Mesodermal cell (in vitro differentiated cells): Measurements from ENCODE around the gene AMTN.
"Not testable (repeated sequence)": the region's sequence is repeated elsewhere in the genome, so short reads cannot be mapped to it uniquely, and the experiment has no call there.

Experiments used
- H3K27ac ChIP-seq: 2 replicates; pipeline ENCODE4 v1.7.0; 2013; ENCODE audit warnings: mild to moderate bottlenecking, low read depth, low read length, moderate library complexity; ENCODE audit not compliant: severe bottlenecking
- H3K36me3 ChIP-seq: 2 replicates; pipeline ENCODE4 v1.7.1; 2013; ENCODE audit warnings: mild to moderate bottlenecking, low read length, moderate library complexity; ENCODE audit not compliant: control insufficient read depth, insufficient read depth
- H3K4me1 ChIP-seq: one replicate; pipeline ENCODE4 v1.7.1; 2013; ENCODE audit warnings: mild to moderate bottlenecking, low read length; ENCODE audit not compliant: insufficient read depth, control insufficient read depth, poor library complexity, severe bottlenecking
- H3K4me3 ChIP-seq: 2 replicates; pipeline ENCODE4 v1.7.0; 2013; ENCODE audit warnings: low read length, control low read depth, mild to moderate bottlenecking; ENCODE audit not compliant: insufficient read depth, poor library complexity, severe bottlenecking; ENCODE audit errors: extremely low read depth
- H3K9me3 ChIP-seq: 2 replicates; pipeline ENCODE4 v1.7.1; 2013; ENCODE audit warnings: mild to moderate bottlenecking, low read length, moderate library complexity; ENCODE audit not compliant: control insufficient read depth
- WGBS, 2 experiments: methylation state at CpG; one replicate each; pipeline ENCODE4 v1.1.5; 2013; ENCODE audit warnings: missing lambda C conversion rate in 2 of 2; ENCODE audit not compliant: insufficient coverage in 2 of 2; 5-methylcytosine and 5-hydroxymethylcytosine counted together

Gene AMTN

DNA sequence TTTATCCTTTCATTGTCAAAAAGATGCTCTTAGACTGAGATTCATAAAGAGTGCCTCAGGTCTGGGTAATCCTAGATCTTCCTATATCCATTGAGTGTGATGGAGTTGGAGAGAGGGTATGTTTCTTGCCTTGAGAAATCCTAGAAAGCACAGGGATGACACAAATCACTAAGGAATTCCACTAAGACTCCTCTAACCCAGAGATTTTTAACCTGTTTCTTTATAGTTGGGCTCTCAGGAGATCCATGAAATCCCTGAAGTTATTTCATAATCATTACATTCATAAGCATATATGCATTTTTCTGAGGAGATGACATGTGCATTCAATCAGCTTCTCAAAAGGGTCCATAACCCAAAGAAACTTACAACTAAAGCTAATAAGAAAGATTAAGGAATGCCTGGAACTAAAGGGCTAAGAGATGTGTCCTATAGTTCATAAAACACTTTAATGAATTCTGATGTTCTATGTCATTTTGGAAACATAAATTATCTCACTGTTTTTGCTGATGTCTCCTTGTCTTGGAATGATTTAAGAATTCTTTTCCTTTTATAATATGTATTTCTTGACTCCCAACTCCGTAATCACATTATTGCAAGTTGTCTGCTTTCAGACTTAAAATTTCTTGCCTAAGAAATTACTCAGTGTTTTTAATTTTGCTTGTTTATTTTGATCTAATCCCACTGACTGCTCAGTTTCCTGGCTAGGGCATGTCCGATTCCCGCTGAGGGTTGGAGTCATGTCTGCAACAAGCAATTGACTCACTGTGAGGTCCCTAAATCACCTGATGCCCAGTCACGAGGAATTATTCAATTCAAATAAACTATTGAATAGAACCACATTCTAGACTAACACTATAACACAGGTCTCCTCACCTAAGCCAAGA, 2.8 kb upstream of the AMTN start:
- no peaks in the 10 kb centered on the region for H3K36me3 ChIP-seq
- 69 to 80% methylated on average over 1 to 3 of the region's 4 CpGs for WGBS, 2 experiments
- no peak overlapping the region for H3K27ac ChIP-seq
- H3K4me1 ChIP-seq = no peaks in the 10 kb centered on the region
- no peaks in the 10 kb centered on the region for H3K9me3 ChIP-seq
- H3K4me3 ChIP-seq = no peak overlapping the region

DNA sequence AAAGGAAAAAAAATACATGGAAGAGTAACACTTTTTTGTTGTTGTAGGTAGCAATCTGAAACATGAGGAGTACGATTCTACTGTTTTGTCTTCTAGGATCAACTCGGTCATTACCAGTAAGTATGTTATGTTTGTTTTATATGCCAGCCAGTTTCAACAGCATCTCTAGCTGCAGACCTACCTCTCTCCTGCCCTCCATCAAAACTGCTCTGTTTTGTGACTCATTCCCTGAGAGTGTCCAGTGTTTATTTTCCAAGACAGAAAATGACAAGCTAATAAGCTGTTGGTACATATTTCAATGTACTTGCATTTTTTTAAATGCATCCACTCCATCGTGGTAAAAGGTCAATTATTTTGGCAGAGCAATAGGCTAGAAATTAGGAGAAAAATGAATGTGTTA, 347 bp downstream of the AMTN start:
- no peaks in the 10 kb centered on the region for H3K4me1 ChIP-seq

DNA sequence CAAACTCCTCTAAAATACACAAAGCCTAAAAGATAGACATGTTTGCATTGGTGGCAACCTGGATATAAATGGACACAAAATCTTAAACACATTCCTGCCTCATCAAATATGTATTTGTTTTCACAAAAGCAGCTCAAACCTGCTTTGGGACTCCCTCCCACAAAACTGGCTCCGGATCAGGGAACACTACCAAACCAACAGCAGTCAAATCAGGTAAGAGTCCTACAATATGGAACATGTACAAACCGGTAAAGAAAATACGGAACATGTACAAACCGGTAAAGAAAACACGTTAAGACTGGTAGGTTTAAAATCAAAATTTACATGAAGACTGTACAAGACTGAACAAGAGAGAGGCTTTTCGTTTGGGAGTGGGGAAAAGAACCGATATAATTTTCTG, 4.3 kb downstream of the AMTN start:
- Histone ChIP-seq H3K9me3 (no peaks in the 10 kb centered on the region), H3K4me3 (no peak overlapping the region), H3K4me1 (no peaks in the 10 kb centered on the region), H3K27ac (no peak overlapping the region), H3K36me3 (no peaks in the 10 kb centered on the region)
- 94 to 95% methylated on average over 5 of the region's 7 CpGs for WGBS, 2 experiments

More for the DNA sequence above, 347 bp downstream of the AMTN start:
- Histone ChIP-seq H3K9me3 (no peaks in the 10 kb centered on the region), H3K36me3 (no peaks in the 10 kb centered on the region), H3K4me3 (no peak overlapping the region), H3K27ac (no peak overlapping the region)
- no CpG with 5 or more reads among the region's 3 CpGs for WGBS, 2 experiments

GRCh38 chr4:70530997-70531396, 12.6 kb downstream of the AMTN start:
- no peaks in the 10 kb centered on the region for H3K9me3 ChIP-seq
- 49 to 70% methylated on average over 3 to 5 of the region's 5 CpGs for WGBS, 2 experiments
- H3K4me3 ChIP-seq = no peak overlapping the region
- no peaks in the 10 kb centered on the region for H3K4me1 ChIP-seq
- H3K27ac ChIP-seq = no peak overlapping the region
- H3K36me3 ChIP-seq = no peaks in the 10 kb centered on the region

DNA sequence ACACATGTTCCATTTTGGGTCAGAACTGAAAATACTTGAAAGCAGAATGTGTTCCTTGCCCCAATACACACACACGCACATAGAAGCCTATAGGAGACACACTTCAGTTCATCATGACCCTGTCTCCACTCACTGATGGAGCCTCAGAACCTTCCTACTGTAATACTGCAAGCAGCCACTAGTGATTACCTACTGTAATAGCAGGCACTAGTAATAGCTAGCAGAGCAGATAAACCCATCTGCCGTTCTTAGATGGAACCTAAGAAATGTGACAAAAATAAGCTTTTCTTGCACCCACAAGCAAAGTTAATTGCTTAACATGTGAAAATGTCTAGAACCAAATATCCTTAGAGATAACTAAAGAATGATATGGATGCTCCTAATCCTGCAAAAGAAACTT, 13.6 kb downstream of the AMTN start:
- no peaks in the 10 kb centered on the region for H3K9me3 ChIP-seq
- no peak overlapping the region for H3K27ac ChIP-seq
- no peak overlapping the region for H3K4me3 ChIP-seq
- H3K36me3 ChIP-seq = no peaks in the 10 kb centered on the region
- H3K4me1 ChIP-seq = no peaks in the 10 kb centered on the region
- 55 to 83% methylated on average over 1 to 2 of the region's 2 CpGs for WGBS, 2 experiments

DNA sequence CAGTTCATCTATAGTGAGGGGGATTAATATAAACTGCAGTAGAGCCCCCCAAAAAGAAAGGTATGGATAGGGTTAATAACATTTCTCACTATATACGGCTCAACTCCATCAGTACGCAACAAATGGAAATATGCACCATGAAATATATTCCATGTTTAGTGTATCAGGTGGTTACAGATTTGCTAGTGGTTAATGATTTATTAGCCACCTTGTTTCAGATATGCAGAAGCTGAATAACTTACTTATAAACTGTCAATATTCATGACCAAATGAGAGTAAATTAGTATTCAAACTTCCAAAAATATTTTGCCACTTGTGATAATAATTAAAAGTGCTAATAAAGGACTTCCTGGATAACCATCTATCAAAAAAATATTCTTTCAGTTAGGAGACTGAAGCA, 14.8 kb downstream of the AMTN start:
- no CpG with 5 or more reads among the region's 2 CpGs for WGBS, 2 experiments
- Histone ChIP-seq H3K27ac (no peak overlapping the region), H3K36me3 (no peaks in the 10 kb centered on the region), H3K4me3 (no peak overlapping the region), H3K9me3 (no peaks in the 10 kb centered on the region), H3K4me1 (no peaks in the 10 kb centered on the region)

GRCh38 chr4:70533791-70534190, 15.4 kb downstream of the AMTN start:
- 86% methylated on average over 1 of the region's 3 CpGs; no CpG with 5 or more reads in 1 of the 2 experiments for WGBS, 2 experiments
- no peak overlapping the region for H3K27ac ChIP-seq

DNA sequence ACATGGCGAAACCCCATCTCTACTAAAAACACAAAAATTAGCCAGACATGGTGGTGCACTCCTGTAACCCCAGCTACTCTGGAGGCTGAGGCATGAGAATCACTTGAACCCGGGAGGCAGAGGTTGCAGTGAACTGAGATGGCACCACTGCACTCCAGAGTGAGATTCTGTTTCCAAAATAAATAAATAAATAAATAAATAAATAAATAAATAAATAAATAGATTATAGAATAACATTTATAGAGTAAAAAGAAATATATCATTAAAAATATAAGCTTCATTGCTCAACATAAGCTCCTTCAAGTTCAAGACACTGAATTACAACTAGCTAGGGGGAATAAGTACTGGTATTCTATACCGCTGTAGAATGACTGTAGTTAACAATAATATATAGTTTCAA, 16.5 kb downstream of the AMTN start:
- not testable (repeated sequence) for H3K4me3 ChIP-seq, H3K4me1 ChIP-seq, H3K9me3 ChIP-seq, H3K27ac ChIP-seq, H3K36me3 ChIP-seq
- 67% methylated on average over 1 of the region's 3 CpGs; no CpG with 5 or more reads in 1 of the 2 experiments for WGBS, 2 experiments

More at GRCh38 chr4:70533791-70534190, 15.4 kb downstream of the AMTN start:
- Histone ChIP-seq H3K4me3 (no peak overlapping the region), H3K4me1 (no peaks in the 10 kb centered on the region), H3K36me3 (no peaks in the 10 kb centered on the region), H3K9me3 (no peaks in the 10 kb centered on the region)

DNA sequence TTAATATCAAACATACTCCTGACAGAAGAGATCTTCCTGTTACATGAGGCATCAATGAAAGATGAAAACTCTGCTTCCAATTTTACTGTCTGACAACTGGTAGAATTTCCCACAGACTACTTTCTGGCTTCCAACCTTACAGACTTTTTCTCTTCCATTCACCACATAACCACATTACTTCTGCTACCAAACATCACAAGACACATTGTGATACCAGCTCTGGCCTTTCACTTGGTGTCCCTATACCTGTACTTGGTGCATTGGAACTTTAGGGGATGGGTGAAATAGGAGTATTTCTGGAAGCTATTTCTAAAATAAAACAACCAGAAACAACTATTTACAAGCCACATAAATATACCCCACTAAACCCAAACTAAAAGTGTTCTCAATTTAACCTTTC, 20.5 kb downstream of the AMTN start:
- Histone ChIP-seq H3K27ac (no peak overlapping the region), H3K4me3 (no peak overlapping the region), H3K9me3 (no peaks in the 10 kb centered on the region), H3K36me3 (no peaks in the 10 kb centered on the region), H3K4me1 (no peaks in the 10 kb centered on the region)

GRCh38 chr4:70544279-70544868, 26.0 kb downstream of the AMTN start:
- Histone ChIP-seq H3K4me1 (no peaks in the 10 kb centered on the region), H3K9me3 (no peaks in the 10 kb centered on the region), H3K4me3 (no peak overlapping the region), H3K27ac (no peak overlapping the region), H3K36me3 (no peaks in the 10 kb centered on the region)

GRCh38 chr4:70556856-70557255, 38.5 kb downstream of the AMTN start:
- H3K36me3 ChIP-seq = no peaks in the 10 kb centered on the region
- H3K4me3 ChIP-seq = no peak overlapping the region
- no peaks in the 10 kb centered on the region for H3K9me3 ChIP-seq
- WGBS, 2 experiments = no CpG with 5 or more reads among the region's 1 CpG
- H3K27ac ChIP-seq = no peak overlapping the region
- H3K4me1 ChIP-seq = no peaks in the 10 kb centered on the region
